ENCODE measurements around the gene GMDS. TPM values are rescaled to one million over a fixed set of nuclear protein-coding genes. Genes with fewer than 3 reads are reported as not detected.
A peak's percentile ranks its signal among the peaks of the same experiment; 100 is the strongest.

GMDS gene
- total and polyA plus RNA-seq, 2 of the 13 experiments (the other 11 are each of a cell fraction or from before 2014, with no cell fraction given): 64.4 to 112 TPM

GRCh38 chr6:1607516-1608221, 637.7 kb downstream of the GMDS start (continued):
- TF ChIP-seq ZNF781 (CRISPR knock-in tag; IDR thresholded peaks at IDR 0.05; ENCODE audit: borderline replicate concordance, not compliant biosample characterization) (peak; percentile 69), SUZ12 (IDR thresholded peaks at IDR 0.05; ENCODE audit: low read depth, low read length) (no peak), ZBTB25 (CRISPR knock-in tag; IDR thresholded peaks at IDR 0.05) (0 out of 2 replicates have a peak, but pooled peaks have one; percentile 29), ZNF737 (CRISPR knock-in tag; IDR thresholded peaks at IDR 0.05; ENCODE audit: borderline replicate concordance) (no peak), ZFP91 (CRISPR knock-in tag; IDR thresholded peaks at IDR 0.05; ENCODE audit: borderline replicate concordance) (peak; percentile 13; the same call in 1 of the 2 replicates), GABPB1 (CRISPR knock-in tag; IDR thresholded peaks at IDR 0.05) (peak; percentile 50), ZMYM3 (CRISPR knock-in tag; IDR thresholded peaks at IDR 0.05) (peak; percentile 39; the same call in 1 of the 2 replicates), HOXA3 (CRISPR knock-in tag; IDR thresholded peaks at IDR 0.05) (no peak), SRSF1 (optimal IDR thresholded peaks at IDR 0.05; ENCODE audit: low read depth, low read length) (no peak), PBX2 (CRISPR knock-in tag; IDR thresholded peaks at IDR 0.05) (no peak), ZMYM4 (CRISPR knock-in tag; IDR thresholded peaks at IDR 0.05) (peak; percentile 24; the same call in 1 of the 2 replicates), SPEN (CRISPR knock-in tag; IDR thresholded peaks at IDR 0.05; ENCODE audit: low read depth) (no peak), LBX2 (CRISPR knock-in tag; IDR thresholded peaks at IDR 0.05; ENCODE audit: borderline replicate concordance) (no peak), POLR2A (IDR thresholded peaks at IDR 0.05; ENCODE audit: insufficient read depth in 1 of 2, low read depth in 2 of 2, low read length in 2 of 2) (no peak), ZNF646 (CRISPR knock-in tag; IDR thresholded peaks at IDR 0.05) (no peak), ZBTB46 (CRISPR knock-in tag; IDR thresholded peaks at IDR 0.05; ENCODE audit: borderline replicate concordance) (no peak)
